ENCODE results near the gene PFN3.

Gene PFN3

GRCh38 chr5:177433658-177434217 lies 33.3 kb upstream of the PFN3 start:
- TF ChIP-seq YY1 (IDR thresholded peaks at IDR 0.05; ENCODE audit: low read depth): no peak
- no peak for TF ChIP-seq CEBPB (IDR thresholded peaks at IDR 0.05)
- no peak for TF ChIP-seq TEAD4 (IDR thresholded peaks at IDR 0.05)

GRCh38 chr5:177432839-177433657 lies 32.6 kb upstream of the PFN3 start:
- no peak for TF ChIP-seq REST (IDR thresholded peaks at IDR 0.05; ENCODE audit: low read depth)
- no peak for TF ChIP-seq FOXM1 (IDR thresholded peaks at IDR 0.05; ENCODE audit: borderline replicate concordance, low read depth)
- no peak for TF ChIP-seq ZBTB7A (IDR thresholded peaks at IDR 0.05; ENCODE audit: low read depth)
- TF ChIP-seq MAX (IDR thresholded peaks at IDR 0.05): no peak
- TF ChIP-seq TEAD4 (IDR thresholded peaks at IDR 0.05): no peak
- TF ChIP-seq NFIC (IDR thresholded peaks at IDR 0.05): no peak
- no peak for TF ChIP-seq USF1 (IDR thresholded peaks at IDR 0.05)

GRCh38 chr5:177432143-177432838 lies 31.8 kb upstream of the PFN3 start:
- TF ChIP-seq FOXM1 (IDR thresholded peaks at IDR 0.05; ENCODE audit: borderline replicate concordance, low read depth) (no peak), ZBTB7A (IDR thresholded peaks at IDR 0.05; ENCODE audit: low read depth) (no peak), EGR1 (IDR thresholded peaks at IDR 0.05) (no peak)

- no peak for TF ChIP-seq EGR1 (IDR thresholded peaks at IDR 0.05)
- no peak for TF ChIP-seq ZBTB7A (IDR thresholded peaks at IDR 0.05; ENCODE audit: low read depth)
- TF ChIP-seq TAF1 (IDR thresholded peaks at IDR 0.05; ENCODE audit: low read depth): no peak
Measured at GRCh38 chr5:177431317-177432142, 31.1 kb upstream of the PFN3 start.

- no peak for TF ChIP-seq ZBTB7A (IDR thresholded peaks at IDR 0.05; ENCODE audit: low read depth)
Measured at GRCh38 chr5:177430972-177431316, 30.5 kb upstream of the PFN3 start.

- TF ChIP-seq YY1 (IDR thresholded peaks at IDR 0.05; ENCODE audit: low read depth) (no peak), USF1 (IDR thresholded peaks at IDR 0.05) (no peak), MAX (IDR thresholded peaks at IDR 0.05) (no peak), EP300 (IDR thresholded peaks at IDR 0.05; ENCODE audit: borderline replicate concordance) (no peak), NFIC (IDR thresholded peaks at IDR 0.05) (no peak), RAD21 (IDR thresholded peaks at IDR 0.05; ENCODE audit: low read depth) (no peak)
Measured at GRCh38 chr5:177430140-177430951, 29.9 kb upstream of the PFN3 start.

GRCh38 chr5:177429248-177430040 lies 29.0 kb upstream of the PFN3 start:
- TF ChIP-seq CREB1 (IDR thresholded peaks at IDR 0.05; ENCODE audit: low read depth): no peak
- TF ChIP-seq TCF12 (IDR thresholded peaks at IDR 0.05; ENCODE audit: low read depth): no peak
- no peak for TF ChIP-seq FOXM1 (IDR thresholded peaks at IDR 0.05; ENCODE audit: borderline replicate concordance, low read depth)
- no peak for TF ChIP-seq EGR1 (IDR thresholded peaks at IDR 0.05)
- TF ChIP-seq USF1 (IDR thresholded peaks at IDR 0.05): no peak
- TF ChIP-seq YY1 (IDR thresholded peaks at IDR 0.05; ENCODE audit: low read depth): no peak
- TF ChIP-seq REST (IDR thresholded peaks at IDR 0.05; ENCODE audit: low read depth): no peak
- TF ChIP-seq TEAD4 (IDR thresholded peaks at IDR 0.05): no peak
- TF ChIP-seq ZBTB7A (IDR thresholded peaks at IDR 0.05; ENCODE audit: low read depth): no peak
- no peak for TF ChIP-seq CEBPB (IDR thresholded peaks at IDR 0.05)
- no peak for TF ChIP-seq TAF1 (IDR thresholded peaks at IDR 0.05; ENCODE audit: low read depth)
- TF ChIP-seq EP300 (IDR thresholded peaks at IDR 0.05; ENCODE audit: borderline replicate concordance): no peak
- TF ChIP-seq NFIC (IDR thresholded peaks at IDR 0.05): no peak
- TF ChIP-seq RAD21 (IDR thresholded peaks at IDR 0.05; ENCODE audit: low read depth): no peak
- TF ChIP-seq MAX (IDR thresholded peaks at IDR 0.05): no peak
